HT-29 (cell line): ENCODE results near the gene CELF3. TPM values are rescaled to one million over a fixed set of nuclear protein-coding genes. Genes with fewer than 3 reads are reported as not detected.
"Not testable (repeated sequence)": the region's sequence is repeated elsewhere in the genome, so short reads cannot be mapped to it uniquely, and the experiment has no call there.

Source experiments
- DNase-seq: peaks from one replicate; pipeline ENCODE4 v3.0.0-alpha.2; 2015; ENCODE audit warnings: low spot score
- small RNA-seq: library from RNA; depleted of rRNA; stranded (forward); fragments of <200 nt; gene quantifications from one replicate; pipeline ENCODE3, GENCODE V24; 2014
- total RNA-seq: library from RNA; depleted of rRNA; stranded (reverse); fragments of >200 nt; shearing (Covaris generic); gene quantifications from 2 replicates; pipeline ENCODE4 v1.2.3, GENCODE V29; 2014; rRNA removed

Gene CELF3
- total RNA-seq, 1 experiment from 2014 or later: 0.97 TPM

DNA sequence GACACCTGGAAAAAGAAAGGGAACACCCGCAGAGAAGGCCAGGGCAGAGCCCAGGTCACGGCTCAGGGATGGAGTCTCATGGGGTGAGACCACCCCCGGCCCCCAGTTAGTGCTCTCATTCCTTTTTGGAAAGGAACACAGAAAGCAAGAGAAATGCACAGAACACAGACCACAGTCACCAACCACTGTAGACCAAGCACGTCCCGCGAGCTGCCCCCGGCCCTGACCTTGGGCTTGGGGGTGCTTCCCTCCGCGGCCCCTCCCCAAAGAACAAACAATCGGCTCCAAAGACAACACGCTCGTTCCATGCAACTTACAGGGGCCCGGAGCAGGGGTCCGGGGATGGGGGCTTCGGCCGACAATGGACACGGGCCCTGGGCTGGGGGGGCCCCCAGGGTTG is 12.8 kb downstream of the CELF3 start:
- DNase-seq: no peak

DNA sequence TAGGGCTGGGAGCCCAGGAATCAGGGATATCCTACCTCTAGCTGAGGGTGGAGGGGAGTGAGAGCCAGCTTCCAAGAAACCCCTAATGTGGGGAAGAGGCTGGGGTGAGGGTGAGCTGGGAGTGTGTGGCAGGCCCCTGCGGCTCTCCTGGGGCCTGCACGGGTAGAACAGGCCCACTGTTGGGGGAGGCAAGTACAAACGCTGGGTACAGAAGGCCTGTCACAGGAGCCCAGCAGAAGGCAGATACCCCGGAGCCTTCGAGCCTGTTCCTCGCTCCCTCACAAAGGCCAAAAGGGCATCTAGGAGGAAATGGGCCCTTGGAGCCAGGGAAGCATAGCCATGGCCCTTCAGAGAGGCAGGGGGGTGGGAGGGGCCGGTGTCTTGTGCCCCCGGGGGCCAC is 13.7 kb downstream of the CELF3 start:
- no peak for DNase-seq

DNA sequence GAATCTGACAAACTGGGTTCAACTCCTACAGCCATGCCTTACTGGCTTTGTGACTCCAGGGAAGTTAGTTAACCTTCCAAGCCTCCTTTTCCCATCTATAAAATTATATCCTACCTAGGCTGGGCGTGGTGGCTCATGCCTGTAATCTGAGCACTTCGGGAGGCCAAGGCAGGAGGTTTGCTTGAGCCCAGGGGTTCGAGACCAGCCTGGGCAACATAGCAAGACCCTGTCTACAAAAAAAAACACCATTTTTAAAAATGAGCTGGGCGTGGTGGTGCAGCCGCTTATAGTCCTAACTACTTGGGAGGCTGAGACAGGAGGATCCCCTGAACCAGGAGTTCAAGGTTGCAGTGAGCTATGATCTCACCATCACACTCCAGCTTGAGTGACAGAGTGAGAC is 15.1 kb downstream of the CELF3 start:
- DNase-seq: no peak

DNA sequence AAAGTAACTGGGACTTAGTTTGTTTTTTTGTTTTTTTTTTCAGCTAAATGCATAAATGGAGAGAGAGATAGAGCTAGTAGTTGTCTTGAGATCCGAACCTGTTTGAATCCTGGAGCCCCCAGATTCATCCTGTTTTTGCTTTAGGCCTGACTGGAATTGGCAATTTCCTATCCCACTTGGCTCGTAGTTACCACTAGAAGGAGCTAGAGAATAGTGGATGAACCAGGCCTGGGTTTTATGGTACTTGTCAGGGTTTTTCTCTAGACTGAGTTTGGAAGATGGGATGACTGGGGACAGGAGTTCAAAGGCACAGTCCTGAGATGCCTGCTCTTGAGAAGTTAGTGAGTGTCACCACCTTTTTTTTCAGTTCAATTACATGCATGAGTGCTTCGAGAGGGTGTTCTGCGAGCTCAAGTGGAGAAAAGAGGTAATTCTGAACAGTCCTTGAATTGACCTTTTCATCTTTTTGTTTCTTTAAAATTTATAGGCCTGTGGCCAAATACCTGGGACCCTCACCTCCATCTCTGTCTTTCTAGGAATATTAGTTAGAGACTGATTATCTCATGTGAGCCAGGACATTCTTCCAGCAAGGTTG is 23.4 kb downstream of the CELF3 start:
- DNase-seq: peak; percentile 70

DNA sequence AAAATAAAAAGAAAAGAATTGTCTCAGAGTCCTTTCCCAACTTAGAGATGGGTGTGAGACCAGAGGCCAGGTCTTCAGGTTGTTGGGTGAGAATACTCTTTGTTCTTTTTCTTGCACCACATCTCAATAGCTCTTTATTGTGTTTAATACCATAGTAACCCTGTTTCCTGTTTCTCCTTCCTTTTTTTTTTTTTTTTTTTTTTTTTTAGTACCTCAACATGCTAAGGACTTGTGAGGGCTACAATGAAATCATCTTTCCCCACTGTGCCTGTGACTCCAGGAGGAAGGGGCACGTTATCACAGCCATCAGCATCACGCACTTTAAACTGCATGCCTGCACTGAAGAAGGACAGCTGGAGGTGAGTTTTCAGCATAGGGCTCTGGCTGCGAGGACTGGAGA is 24.4 kb downstream of the CELF3 start:
- no peak for DNase-seq

DNA sequence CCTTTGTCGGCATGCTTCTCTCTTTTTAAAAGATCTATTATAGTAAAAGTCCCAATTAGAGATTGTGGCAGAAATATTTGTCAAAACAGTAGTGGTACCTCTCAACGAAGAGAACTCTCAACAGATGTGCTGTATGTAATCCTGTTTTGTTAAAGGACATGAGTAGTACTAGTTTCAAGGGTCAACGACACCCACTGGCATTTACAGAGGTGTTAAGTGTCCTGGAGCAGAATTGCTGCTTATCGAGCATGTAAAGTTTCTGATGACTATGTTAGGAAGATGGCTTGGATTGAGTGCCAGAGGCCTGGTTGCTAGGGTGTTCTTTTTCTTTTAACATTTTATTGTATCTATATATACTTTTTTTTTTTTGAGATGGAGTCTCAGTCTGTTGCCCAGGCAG is 27.1 kb downstream of the CELF3 start:
- DNase-seq: no peak

DNA sequence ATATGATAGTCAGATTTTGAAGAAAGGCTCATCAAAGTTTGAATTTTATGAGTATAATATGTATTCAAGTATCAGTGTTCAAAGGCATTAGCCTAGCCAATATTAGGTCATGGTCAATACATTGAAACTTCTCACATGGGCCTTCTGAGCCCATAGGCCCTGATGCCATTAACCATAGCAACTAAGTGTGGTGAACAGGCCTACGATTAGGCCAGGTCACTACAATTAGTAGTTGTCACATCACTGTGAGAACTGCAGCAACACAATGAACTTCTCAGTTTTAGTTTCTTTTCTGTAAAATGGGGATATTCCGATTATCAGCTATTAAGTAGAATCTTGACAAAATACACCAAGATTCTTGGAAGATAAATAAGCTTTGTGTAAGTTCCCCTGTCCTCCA is 30.0 kb downstream of the CELF3 start:
- DNase-seq: no peak

DNA sequence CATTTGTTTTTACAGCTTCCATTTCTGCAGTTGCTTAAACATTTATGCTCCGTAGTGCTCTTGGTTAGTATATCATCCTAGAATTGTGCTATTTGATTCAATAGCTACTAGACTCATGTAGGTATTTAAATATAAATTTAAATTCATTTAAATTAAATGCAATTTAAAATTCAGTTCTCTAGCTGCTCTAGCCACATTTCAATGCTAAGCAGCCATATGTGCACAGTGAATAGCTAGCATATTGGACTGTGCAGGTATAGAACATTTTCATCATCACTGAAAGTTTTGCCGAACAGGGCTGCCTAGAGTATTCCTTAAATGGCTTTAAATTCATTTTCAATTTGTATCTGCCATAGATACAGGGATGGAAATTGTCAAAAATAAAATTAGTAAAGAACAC is 32.5 kb downstream of the CELF3 start:
- DNase-seq: no peak

DNA sequence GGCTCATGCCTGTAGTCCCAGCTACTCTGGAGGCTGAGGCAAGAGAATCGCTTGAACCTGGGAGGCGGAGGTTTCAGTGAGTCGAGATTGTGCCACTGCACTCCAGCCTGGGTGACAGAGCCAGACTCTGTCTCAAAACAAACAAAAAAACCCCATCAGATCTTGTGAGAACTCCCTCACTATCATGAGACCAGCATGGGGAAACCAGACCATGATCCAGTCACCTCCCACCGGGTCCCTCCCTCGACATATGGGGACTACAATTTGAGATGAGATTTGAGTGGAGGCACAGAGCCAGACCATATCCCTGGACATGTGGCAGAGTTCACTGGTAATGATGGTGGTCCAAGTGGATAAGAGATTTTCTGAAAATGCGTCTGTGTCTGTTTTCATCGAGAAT is 33.7 kb downstream of the CELF3 start:
- not testable (repeated sequence) for DNase-seq

DNA sequence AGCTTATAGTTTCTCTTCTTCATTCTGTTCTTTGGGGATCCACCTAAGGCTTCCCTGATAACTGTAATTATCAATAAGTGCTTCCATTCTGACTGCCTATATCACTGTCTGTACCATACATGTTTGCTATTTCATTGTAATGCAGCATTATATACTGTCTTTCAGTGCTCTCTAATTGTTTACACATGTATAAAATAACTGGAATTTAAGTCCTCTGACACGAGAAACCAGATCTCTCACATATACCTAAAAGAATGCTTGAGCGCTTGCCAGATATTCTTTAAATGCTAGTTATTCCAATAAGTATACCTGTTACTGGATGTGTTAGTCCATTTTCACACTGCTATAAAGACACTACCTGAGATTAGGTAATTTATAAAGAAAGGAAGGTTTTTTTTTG is 34.7 kb downstream of the CELF3 start:
- no peak for DNase-seq

DNA sequence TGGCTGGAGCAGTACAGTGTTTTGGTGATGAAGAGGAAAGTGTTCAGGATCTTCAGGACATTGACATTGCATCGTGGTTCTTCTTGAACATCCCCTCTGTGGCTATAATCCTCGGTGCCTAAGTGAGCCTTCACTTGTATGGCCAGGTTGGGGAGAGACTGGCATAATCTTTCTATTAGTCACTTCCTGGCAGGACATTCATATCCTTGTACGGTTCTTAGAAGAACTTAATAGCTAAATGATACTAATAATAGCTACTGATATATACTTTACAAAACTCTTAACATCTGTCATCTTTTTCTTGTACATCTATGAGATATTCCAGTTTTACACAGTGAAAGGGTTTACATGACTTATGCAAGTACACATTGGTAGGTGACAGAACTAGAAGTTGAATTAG is 35.8 kb downstream of the CELF3 start:
- DNase-seq: peak; percentile 88

DNA sequence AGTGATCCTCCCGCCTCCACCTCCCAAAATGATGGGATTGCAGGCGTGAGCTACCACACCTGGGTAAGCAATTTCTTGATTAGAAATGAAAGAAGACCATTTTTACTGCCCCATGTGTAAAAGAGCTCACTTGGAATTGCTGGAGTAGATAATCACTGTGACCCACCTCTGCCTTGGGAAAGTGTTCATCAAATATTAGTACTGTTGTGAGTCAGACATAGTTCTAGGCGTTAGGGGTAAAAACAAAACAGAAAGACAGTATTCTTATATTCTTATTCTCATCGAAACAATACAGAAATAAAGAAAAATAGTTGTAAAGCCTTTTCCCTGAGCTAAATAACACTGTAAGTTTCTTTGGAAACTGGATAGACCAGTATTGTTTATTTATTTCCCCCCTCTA is 36.2 kb downstream of the CELF3 start:
- DNase-seq: no peak

DNA sequence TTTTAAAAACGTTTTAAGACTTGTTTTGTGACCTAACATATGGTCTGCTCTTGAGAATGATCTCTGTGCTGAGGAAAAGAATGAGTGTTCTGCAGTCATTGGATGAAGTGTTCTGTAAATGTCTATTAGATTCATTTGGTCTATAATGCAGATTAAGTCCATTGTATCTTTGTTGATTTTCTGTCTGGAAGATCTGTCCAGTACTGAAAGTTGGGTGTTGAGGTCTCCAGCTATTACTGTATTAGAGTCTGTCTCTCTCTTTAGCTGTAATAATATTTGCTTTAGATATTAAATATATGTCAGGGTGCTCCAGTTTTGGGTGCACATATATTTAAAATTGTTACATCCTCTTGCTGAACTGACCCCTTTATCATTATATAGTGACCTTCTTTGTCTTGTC is 43.2 kb downstream of the CELF3 start:
- DNase-seq: no peak

DNA sequence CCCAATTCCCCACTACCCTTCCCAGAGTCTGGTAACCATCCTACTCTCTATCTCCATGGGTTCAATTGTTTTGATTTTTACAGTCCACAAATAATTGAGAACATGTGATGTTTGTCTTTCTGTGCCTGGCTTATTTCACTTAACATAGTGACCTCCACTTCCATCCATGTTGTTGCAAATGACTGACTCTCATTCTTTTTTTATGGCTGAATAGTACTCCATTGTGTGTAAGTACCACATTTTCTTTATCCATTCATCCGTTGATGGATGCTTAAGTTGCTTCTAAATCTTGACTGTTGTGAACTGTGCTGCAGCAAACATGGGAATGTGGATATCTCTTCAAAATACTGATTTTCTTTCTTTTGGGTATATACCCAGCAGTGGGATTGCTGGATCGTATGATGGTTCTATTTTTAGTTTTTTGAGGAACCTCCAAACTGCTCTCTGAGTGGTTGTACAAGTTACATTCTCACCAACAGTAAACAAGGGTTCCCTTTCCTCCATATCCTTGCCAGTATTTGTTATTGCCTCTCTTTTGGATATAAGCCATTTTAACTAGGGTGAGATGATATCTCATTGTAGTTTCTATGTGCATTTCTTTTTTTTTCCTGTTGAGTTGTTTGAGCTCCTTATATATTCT is 46.4 kb downstream of the CELF3 start:
- DNase-seq: not testable (repeated sequence)

DNA sequence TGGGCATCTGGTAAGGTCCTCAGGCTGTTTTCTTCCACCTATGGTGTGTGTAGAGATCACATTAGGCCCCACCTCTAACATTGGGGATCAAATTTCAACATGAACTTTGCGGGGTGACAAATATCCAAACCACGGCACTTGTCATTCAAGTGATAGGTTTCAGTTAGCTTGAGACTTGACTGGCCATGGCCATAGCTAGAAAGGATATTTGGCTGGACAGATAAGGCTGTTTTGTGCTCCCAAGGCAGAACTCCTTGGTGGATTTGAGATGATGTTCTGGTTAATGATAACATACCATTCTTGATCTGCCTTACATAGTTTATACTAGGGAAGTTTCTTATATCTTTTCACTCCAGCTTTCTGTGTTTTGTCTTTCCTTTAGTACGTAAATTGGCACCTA is 48.5 kb downstream of the CELF3 start:
- DNase-seq: no peak

DNA sequence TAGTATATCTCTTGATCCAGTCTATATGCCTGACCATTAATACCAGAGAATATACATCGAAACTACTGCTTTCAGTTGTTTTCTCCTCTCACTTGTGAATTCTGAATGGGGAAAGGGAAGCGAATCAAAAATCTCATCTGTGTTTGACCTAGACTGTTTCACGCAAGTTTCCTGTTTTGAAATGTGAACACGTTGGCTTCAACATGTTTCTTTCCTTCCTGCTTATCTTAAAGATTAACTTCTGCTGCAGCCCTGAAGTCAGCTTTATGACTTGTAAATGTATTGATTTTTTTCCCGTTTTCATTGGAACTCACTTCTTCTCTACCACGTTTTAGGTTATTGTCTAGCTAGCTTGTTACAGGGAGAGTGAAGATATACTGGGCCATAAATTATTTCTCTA is 54.9 kb downstream of the CELF3 start:
- no peak for DNase-seq

DNA sequence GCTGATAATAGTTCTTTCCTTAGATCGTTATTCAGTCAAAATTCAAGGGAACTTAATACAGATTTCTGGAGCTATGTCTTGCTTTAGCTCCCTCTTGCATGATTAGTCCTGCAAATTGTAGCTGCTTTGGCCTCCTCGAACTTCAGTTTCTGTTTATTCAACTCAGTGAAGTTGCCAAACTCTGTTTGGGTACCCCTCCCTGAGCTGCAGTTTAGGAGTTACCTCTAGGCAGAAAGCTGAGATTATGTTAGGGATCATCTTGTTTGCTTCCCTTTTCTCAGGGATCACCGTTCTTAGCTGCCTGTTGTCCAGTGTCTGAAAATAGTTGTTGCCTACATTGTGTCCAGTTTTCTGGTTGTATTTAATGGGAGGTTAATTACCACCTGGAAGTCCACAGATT is 61.2 kb downstream of the CELF3 start:
- DNase-seq: no peak

DNA sequence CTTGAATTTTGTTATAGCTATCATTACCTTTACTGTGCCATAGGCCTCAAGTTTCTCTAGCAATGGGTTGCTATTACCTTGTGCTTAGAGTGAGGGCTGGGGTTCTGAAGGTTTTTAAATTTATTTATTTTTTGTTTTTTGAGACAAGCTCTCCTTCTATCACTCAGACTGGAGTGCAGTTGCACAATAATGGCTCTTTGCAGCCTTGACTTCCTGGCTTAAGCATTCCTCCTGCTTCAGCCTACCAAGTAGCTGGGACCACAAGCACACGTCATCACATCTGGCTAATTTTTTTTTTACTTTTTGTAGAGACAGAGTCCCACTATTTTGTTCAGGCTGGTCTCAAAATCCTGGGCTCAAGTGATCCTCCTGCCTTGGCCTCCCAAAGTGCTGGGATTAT is 63.2 kb downstream of the CELF3 start:
- no peak for DNase-seq

Small RNAs within 50 kb of the gene (small RNA-seq; reads per million reads assigned to genes)
- gene RNU6-662P: not detected

Other genes with a start within 250 kb of the CELF3 start
- gene CGN, start 205.4 kb downstream of the CELF3 start, total RNA-seq: 23.5 and 30.7 TPM in 2 replicates
- gene TUFT1, start 176.5 kb downstream of the CELF3 start, total RNA-seq: 30.5 and 36.9 TPM in 2 replicates
- gene SNX27, start 104.8 kb downstream of the CELF3 start, total RNA-seq: 13.3 and 13.9 TPM in 2 replicates
- gene RIIAD1, start 4.7 kb upstream of the CELF3 start, total RNA-seq: not detected in 2 replicates
- gene MRPL9, start 46.7 kb upstream of the CELF3 start, total RNA-seq: 122 and 193 TPM in 2 replicates
- gene TDRKH, start 73.7 kb upstream of the CELF3 start, total RNA-seq: 6.8 and 9.3 TPM in 2 replicates
- not detected in 2 replicates for gene LINGO4, start 88.6 kb upstream of the CELF3 start, total RNA-seq
- gene RORC, start 115.0 kb upstream of the CELF3 start, total RNA-seq: 0.33 and 1.1 TPM in 2 replicates
- 3.5 and 5.2 TPM in 2 replicates for gene C2CD4D, start 123.0 kb upstream of the CELF3 start, total RNA-seq
- gene THEM5, start 136.9 kb upstream of the CELF3 start, total RNA-seq: not detected in 2 replicates
- 12.2 and 14.8 TPM in 2 replicates for gene THEM4, start 192.7 kb upstream of the CELF3 start, total RNA-seq